ENCODE data around the gene AP2B1.
"Not testable (repeated sequence)": the region's sequence is repeated elsewhere in the genome, so short reads cannot be mapped to it uniquely, and the experiment has no call there.

Gene AP2B1

GRCh38 chr17:35684055-35684802 lies 97.1 kb downstream of the AP2B1 start:
- Histone ChIP-seq H3K27me3 (ENCODE audit: control insufficient read depth in 2 of 2, insufficient read depth in 2 of 2, low read length in 2 of 2) (no peaks in the 10 kb centered on the region), H3K9me3 (ENCODE audit: control insufficient read depth in 2 of 2, low read length in 2 of 2) (no peaks in the 10 kb centered on the region), H3K4me3 (ENCODE audit: low read length in 2 of 2) (no peak overlapping the region), H3K4me1 (ENCODE audit: control insufficient read depth in 2 of 2, insufficient read depth in 2 of 2, low read length in 2 of 2) (no peaks in the 10 kb centered on the region), H3K9ac (ENCODE audit: low read depth in 1 of 2, low read length in 2 of 2) (no peak overlapping the region), H3K36me3 (ENCODE audit: control insufficient read depth in 2 of 2, insufficient read depth in 2 of 2, low read length in 2 of 2) (peaks cover 28 to 48% of the 10 kb centered on the region in 2 donors), H3K27ac (ENCODE audit: low read depth in 2 of 2, low read length in 2 of 2) (no peak overlapping the region)

DNA sequence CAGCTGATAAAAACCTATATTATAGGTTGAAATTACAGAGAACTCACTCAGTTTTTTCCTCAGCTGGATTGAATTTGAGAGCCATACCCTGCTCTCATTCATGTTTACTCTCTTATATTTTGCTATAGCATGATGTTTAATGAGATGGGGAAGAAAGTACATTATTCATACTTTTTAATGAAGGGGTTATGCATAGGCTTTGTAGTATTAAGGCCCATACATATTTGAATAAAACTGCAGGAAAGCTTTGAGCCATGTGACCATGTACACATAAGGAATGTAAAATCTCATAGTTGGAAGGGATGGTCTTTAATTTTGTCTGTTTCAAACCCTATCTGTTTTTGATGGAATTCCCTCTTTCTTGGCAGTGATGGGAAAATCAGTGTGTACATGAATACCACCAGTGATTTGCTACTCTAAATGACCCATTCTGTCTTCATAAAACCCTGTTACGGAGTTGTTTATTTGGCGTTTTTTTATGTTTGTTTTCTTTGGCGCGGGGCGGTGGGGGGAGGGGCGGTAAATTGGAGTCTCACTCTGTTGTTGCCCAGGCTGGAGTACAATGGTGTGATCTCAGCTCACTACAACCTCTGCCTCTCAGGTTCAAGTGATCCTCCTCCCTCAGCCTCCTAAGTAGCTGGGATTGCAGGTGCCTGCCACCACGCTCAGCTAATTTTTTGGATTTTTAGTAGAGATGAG lies 105.5 kb downstream of the AP2B1 start:
- Histone ChIP-seq H3K27ac (ENCODE audit: low read depth in 2 of 2, low read length in 2 of 2) (no peak overlapping the region), H3K9ac (ENCODE audit: low read depth in 1 of 2, low read length in 2 of 2) (no peak overlapping the region), H3K27me3 (ENCODE audit: control insufficient read depth in 2 of 2, insufficient read depth in 2 of 2, low read length in 2 of 2) (no peaks in the 10 kb centered on the region), H3K4me1 (ENCODE audit: control insufficient read depth in 2 of 2, insufficient read depth in 2 of 2, low read length in 2 of 2) (no peaks in the 10 kb centered on the region), H3K36me3 (ENCODE audit: control insufficient read depth in 2 of 2, insufficient read depth in 2 of 2, low read length in 2 of 2) (peaks cover 24 to 42% of the 10 kb centered on the region in 2 donors), H3K9me3 (ENCODE audit: control insufficient read depth in 2 of 2, low read length in 2 of 2) (no peaks in the 10 kb centered on the region), H3K4me3 (ENCODE audit: low read length in 2 of 2) (no peak overlapping the region)

- no peak overlapping the region for H3K27ac ChIP-seq (ENCODE audit: low read depth in 2 of 2, low read length in 2 of 2)
- no peaks in the 10 kb centered on the region for H3K4me1 ChIP-seq (ENCODE audit: control insufficient read depth in 2 of 2, insufficient read depth in 2 of 2, low read length in 2 of 2)
- H3K9ac ChIP-seq (ENCODE audit: low read depth in 1 of 2, low read length in 2 of 2), result no peak overlapping the region
- H3K36me3 ChIP-seq (ENCODE audit: control insufficient read depth in 2 of 2, insufficient read depth in 2 of 2, low read length in 2 of 2), result peaks cover 24 to 39% of the 10 kb centered on the region in 2 donors
- H3K4me3 ChIP-seq (ENCODE audit: low read length in 2 of 2), result no peak overlapping the region
- no peaks in the 10 kb centered on the region for H3K27me3 ChIP-seq (ENCODE audit: control insufficient read depth in 2 of 2, insufficient read depth in 2 of 2, low read length in 2 of 2)
- no peaks in the 10 kb centered on the region for H3K9me3 ChIP-seq (ENCODE audit: control insufficient read depth in 2 of 2, low read length in 2 of 2)
Measured at GRCh38 chr17:35693662-35694061, 106.5 kb downstream of the AP2B1 start.

GRCh38 chr17:35694906-35695305 lies 107.8 kb downstream of the AP2B1 start:
- Histone ChIP-seq H3K9ac (ENCODE audit: low read depth in 1 of 2, low read length in 2 of 2) (no peak overlapping the region), H3K4me3 (ENCODE audit: low read length in 2 of 2) (no peak overlapping the region), H3K27ac (ENCODE audit: low read depth in 2 of 2, low read length in 2 of 2) (no peak overlapping the region), H3K9me3 (ENCODE audit: control insufficient read depth in 2 of 2, low read length in 2 of 2) (no peaks in the 10 kb centered on the region), H3K4me1 (ENCODE audit: control insufficient read depth in 2 of 2, insufficient read depth in 2 of 2, low read length in 2 of 2) (no peaks in the 10 kb centered on the region), H3K36me3 (ENCODE audit: control insufficient read depth in 2 of 2, insufficient read depth in 2 of 2, low read length in 2 of 2) (peaks cover 24 to 34% of the 10 kb centered on the region in 2 donors), H3K27me3 (ENCODE audit: control insufficient read depth in 2 of 2, insufficient read depth in 2 of 2, low read length in 2 of 2) (no peaks in the 10 kb centered on the region)

- H3K9me3 ChIP-seq (ENCODE audit: control insufficient read depth in 2 of 2, low read length in 2 of 2), result no peaks in the 10 kb centered on the region
- no peak overlapping the region for H3K27ac ChIP-seq (ENCODE audit: low read depth in 2 of 2, low read length in 2 of 2)
- no peaks in the 10 kb centered on the region for H3K4me1 ChIP-seq (ENCODE audit: control insufficient read depth in 2 of 2, insufficient read depth in 2 of 2, low read length in 2 of 2)
- peaks cover 24 to 29% of the 10 kb centered on the region in 2 donors for H3K36me3 ChIP-seq (ENCODE audit: control insufficient read depth in 2 of 2, insufficient read depth in 2 of 2, low read length in 2 of 2)
- no peak overlapping the region for H3K4me3 ChIP-seq (ENCODE audit: low read length in 2 of 2)
- no peaks in the 10 kb centered on the region for H3K27me3 ChIP-seq (ENCODE audit: control insufficient read depth in 2 of 2, insufficient read depth in 2 of 2, low read length in 2 of 2)
- no peak overlapping the region for H3K9ac ChIP-seq (ENCODE audit: low read depth in 1 of 2, low read length in 2 of 2)
Measured at GRCh38 chr17:35695613-35696012, 108.5 kb downstream of the AP2B1 start.

GRCh38 chr17:35698800-35699199 lies 111.7 kb downstream of the AP2B1 start:
- Histone ChIP-seq H3K4me1 (ENCODE audit: control insufficient read depth in 2 of 2, insufficient read depth in 2 of 2, low read length in 2 of 2) (no peaks in the 10 kb centered on the region), H3K27me3 (ENCODE audit: control insufficient read depth in 2 of 2, insufficient read depth in 2 of 2, low read length in 2 of 2) (no peaks in the 10 kb centered on the region), H3K9me3 (ENCODE audit: control insufficient read depth in 2 of 2, low read length in 2 of 2) (no peaks in the 10 kb centered on the region), H3K9ac (ENCODE audit: low read depth in 1 of 2, low read length in 2 of 2) (no peak overlapping the region), H3K4me3 (ENCODE audit: low read length in 2 of 2) (no peak overlapping the region), H3K36me3 (ENCODE audit: control insufficient read depth in 2 of 2, insufficient read depth in 2 of 2, low read length in 2 of 2) (peaks cover 18 to 25% of the 10 kb centered on the region in 2 donors), H3K27ac (ENCODE audit: low read depth in 2 of 2, low read length in 2 of 2) (no peak overlapping the region)

DNA sequence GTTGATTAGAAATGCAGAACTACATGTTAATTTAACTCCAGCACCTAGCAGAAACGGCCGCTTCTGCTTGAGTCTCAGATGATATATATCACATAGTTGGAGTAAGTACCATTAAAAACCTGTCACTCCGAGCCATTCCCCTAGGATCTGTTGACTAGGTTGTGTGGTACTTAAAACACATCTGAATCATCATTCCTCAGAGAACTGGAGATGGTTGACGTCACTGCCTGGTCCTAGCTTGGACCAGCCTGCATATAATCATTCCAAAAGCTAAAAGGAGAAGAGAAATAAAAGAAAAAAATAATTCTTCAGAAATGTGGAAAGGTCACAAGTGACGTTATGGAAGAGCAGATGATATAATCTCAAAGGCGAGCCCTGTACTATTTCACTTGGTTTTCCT lies 113.0 kb downstream of the AP2B1 start:
- no peak overlapping the region for H3K4me3 ChIP-seq (ENCODE audit: low read length in 2 of 2)
- H3K36me3 ChIP-seq (ENCODE audit: control insufficient read depth in 2 of 2, insufficient read depth in 2 of 2, low read length in 2 of 2), result peaks cover 12 to 21% of the 10 kb centered on the region in 2 donors
- no peaks in the 10 kb centered on the region for H3K4me1 ChIP-seq (ENCODE audit: control insufficient read depth in 2 of 2, insufficient read depth in 2 of 2, low read length in 2 of 2)
- no peaks in the 10 kb centered on the region for H3K27me3 ChIP-seq (ENCODE audit: control insufficient read depth in 2 of 2, insufficient read depth in 2 of 2, low read length in 2 of 2)
- H3K9ac ChIP-seq (ENCODE audit: low read depth in 1 of 2, low read length in 2 of 2), result no peak overlapping the region
- no peaks in the 10 kb centered on the region for H3K9me3 ChIP-seq (ENCODE audit: control insufficient read depth in 2 of 2, low read length in 2 of 2)
- H3K27ac ChIP-seq (ENCODE audit: low read depth in 2 of 2, low read length in 2 of 2), result no peak overlapping the region

- peaks cover 4 to 11% of the 10 kb centered on the region in 2 donors for H3K36me3 ChIP-seq (ENCODE audit: control insufficient read depth in 2 of 2, insufficient read depth in 2 of 2, low read length in 2 of 2)
- H3K9ac ChIP-seq (ENCODE audit: low read depth in 1 of 2, low read length in 2 of 2), result no peak overlapping the region
- H3K4me1 ChIP-seq (ENCODE audit: control insufficient read depth in 2 of 2, insufficient read depth in 2 of 2, low read length in 2 of 2), result no peaks in the 10 kb centered on the region
- H3K27me3 ChIP-seq (ENCODE audit: control insufficient read depth in 2 of 2, insufficient read depth in 2 of 2, low read length in 2 of 2), result no peaks in the 10 kb centered on the region
- no peak overlapping the region for H3K4me3 ChIP-seq (ENCODE audit: low read length in 2 of 2)
- H3K27ac ChIP-seq (ENCODE audit: low read depth in 2 of 2, low read length in 2 of 2), result no peak overlapping the region
- H3K9me3 ChIP-seq (ENCODE audit: control insufficient read depth in 2 of 2, low read length in 2 of 2), result no peaks in the 10 kb centered on the region
Measured at GRCh38 chr17:35701491-35701890, 114.4 kb downstream of the AP2B1 start.

DNA sequence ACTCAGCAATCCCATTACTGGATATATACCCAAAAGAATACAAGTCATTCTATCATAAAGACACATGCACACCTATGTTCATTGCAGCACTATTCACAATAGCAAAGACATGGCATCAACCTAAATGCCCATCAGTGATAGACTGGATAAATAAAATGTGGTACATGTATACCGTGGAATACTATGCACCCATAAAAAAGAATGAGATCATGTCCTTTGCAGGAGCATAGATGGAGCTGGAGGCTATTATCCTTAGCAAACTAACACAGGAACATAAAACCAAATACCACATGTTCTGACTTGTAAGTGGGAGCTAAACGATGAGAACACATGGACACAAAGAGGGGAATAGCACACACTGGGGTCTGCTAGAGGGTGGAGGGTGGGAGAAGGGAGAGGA lies 116.2 kb downstream of the AP2B1 start:
- H3K9me3 ChIP-seq (ENCODE audit: control insufficient read depth in 2 of 2, low read length in 2 of 2); H3K27ac ChIP-seq (ENCODE audit: low read depth in 2 of 2, low read length in 2 of 2); H3K27me3 ChIP-seq (ENCODE audit: control insufficient read depth in 2 of 2, insufficient read depth in 2 of 2, low read length in 2 of 2); H3K9ac ChIP-seq (ENCODE audit: low read depth in 1 of 2, low read length in 2 of 2); H3K36me3 ChIP-seq (ENCODE audit: control insufficient read depth in 2 of 2, insufficient read depth in 2 of 2, low read length in 2 of 2); H3K4me3 ChIP-seq (ENCODE audit: low read length in 2 of 2); H3K4me1 ChIP-seq (ENCODE audit: control insufficient read depth in 2 of 2, insufficient read depth in 2 of 2, low read length in 2 of 2): not testable (repeated sequence)

DNA sequence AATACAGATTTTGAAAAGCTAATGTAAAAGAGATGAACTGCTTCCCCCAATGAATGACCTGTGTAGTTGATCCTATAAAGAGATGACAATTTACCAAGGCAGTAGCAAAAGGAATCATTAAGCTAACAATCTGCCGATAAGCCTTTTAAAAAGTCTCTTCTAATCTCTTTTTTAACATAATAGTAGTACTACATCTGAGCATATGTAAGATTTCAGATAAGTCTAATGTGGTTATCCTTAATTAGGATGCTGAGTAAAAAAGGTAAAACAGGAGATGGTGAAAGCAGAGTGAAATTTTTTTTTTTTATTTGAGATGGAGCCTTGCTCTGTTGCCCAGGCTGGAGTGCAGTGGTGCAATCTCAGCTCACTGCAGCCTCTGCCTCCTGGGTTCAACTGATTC lies 118.1 kb downstream of the AP2B1 start:
- H3K9me3 ChIP-seq (ENCODE audit: control insufficient read depth in 2 of 2, low read length in 2 of 2), result no peaks in the 10 kb centered on the region
- no peak overlapping the region for H3K27ac ChIP-seq (ENCODE audit: low read depth in 2 of 2, low read length in 2 of 2)
- no peaks in the 10 kb centered on the region for H3K27me3 ChIP-seq (ENCODE audit: control insufficient read depth in 2 of 2, insufficient read depth in 2 of 2, low read length in 2 of 2)
- no peak overlapping the region for H3K9ac ChIP-seq (ENCODE audit: low read depth in 1 of 2, low read length in 2 of 2)
- no peak overlapping the region for H3K4me3 ChIP-seq (ENCODE audit: low read length in 2 of 2)
- H3K4me1 ChIP-seq (ENCODE audit: control insufficient read depth in 2 of 2, insufficient read depth in 2 of 2, low read length in 2 of 2), result no peaks in the 10 kb centered on the region
- H3K36me3 ChIP-seq (ENCODE audit: control insufficient read depth in 2 of 2, insufficient read depth in 2 of 2, low read length in 2 of 2), result peaks cover 10 to 12% of the 10 kb centered on the region in 2 donors
